ENCODE data around the gene CYP4V2.

The CYP4V2 gene

GRCh38 chr4:186205156-186205555, 13.8 kb downstream of the CYP4V2 start:
- H3K9me3 ChIP-seq (ENCODE audit: control insufficient read depth, low read depth, low read length), result no peaks in the 10 kb centered on the region
- H3K27ac ChIP-seq (ENCODE audit: low read length), result no peak overlapping the region
- H3K4me1 ChIP-seq (ENCODE audit: control insufficient read depth, low read depth, low read length), result no peaks in the 10 kb centered on the region
- H3K27me3 ChIP-seq (ENCODE audit: control insufficient read depth, insufficient read depth, low read length), result no peaks in the 10 kb centered on the region
- no peaks in the 10 kb centered on the region for H3K36me3 ChIP-seq (ENCODE audit: control insufficient read depth, low read depth, low read length)
- no peak overlapping the region for H3K4me3 ChIP-seq (ENCODE audit: low read length)
- no peak overlapping the region for H3K9ac ChIP-seq (ENCODE audit: low read length)

- H3K9ac ChIP-seq (ENCODE audit: low read length), result no peak overlapping the region
- no peaks in the 10 kb centered on the region for H3K9me3 ChIP-seq (ENCODE audit: control insufficient read depth, low read depth, low read length)
- no peaks in the 10 kb centered on the region for H3K27me3 ChIP-seq (ENCODE audit: control insufficient read depth, insufficient read depth, low read length)
- H3K4me3 ChIP-seq (ENCODE audit: low read length), result no peak overlapping the region
- no peak overlapping the region for H3K27ac ChIP-seq (ENCODE audit: low read length)
- H3K4me1 ChIP-seq (ENCODE audit: control insufficient read depth, low read depth, low read length), result no peaks in the 10 kb centered on the region
- H3K36me3 ChIP-seq (ENCODE audit: control insufficient read depth, low read depth, low read length), result no peaks in the 10 kb centered on the region
Measured at GRCh38 chr4:186216465-186217024, 25.2 kb downstream of the CYP4V2 start.

GRCh38 chr4:186217733-186218293, 26.4 kb downstream of the CYP4V2 start:
- H3K9ac ChIP-seq (ENCODE audit: low read length), result no peak overlapping the region

GRCh38 chr4:186221624-186222023, 30.3 kb downstream of the CYP4V2 start:
- Histone ChIP-seq H3K27ac (ENCODE audit: low read length) (no peak overlapping the region), H3K4me1 (ENCODE audit: control insufficient read depth, low read depth, low read length) (peaks cover 8% of the 10 kb centered on the region), H3K9me3 (ENCODE audit: control insufficient read depth, low read depth, low read length) (peaks cover 14% of the 10 kb centered on the region), H3K27me3 (ENCODE audit: control insufficient read depth, insufficient read depth, low read length) (no peaks in the 10 kb centered on the region), H3K9ac (ENCODE audit: low read length) (no peak overlapping the region), H3K36me3 (ENCODE audit: control insufficient read depth, low read depth, low read length) (no peaks in the 10 kb centered on the region), H3K4me3 (ENCODE audit: low read length) (no peak overlapping the region)

More at GRCh38 chr4:186217733-186218293, 26.4 kb downstream of the CYP4V2 start:
- Histone ChIP-seq H3K4me1 (ENCODE audit: control insufficient read depth, low read depth, low read length) (no peaks in the 10 kb centered on the region), H3K9me3 (ENCODE audit: control insufficient read depth, low read depth, low read length) (no peaks in the 10 kb centered on the region), H3K4me3 (ENCODE audit: low read length) (no peak overlapping the region), H3K36me3 (ENCODE audit: control insufficient read depth, low read depth, low read length) (no peaks in the 10 kb centered on the region), H3K27ac (ENCODE audit: low read length) (no peak overlapping the region), H3K27me3 (ENCODE audit: control insufficient read depth, insufficient read depth, low read length) (no peaks in the 10 kb centered on the region)

- Histone ChIP-seq H3K4me3 (ENCODE audit: low read length) (no peak overlapping the region), H3K9me3 (ENCODE audit: control insufficient read depth, low read depth, low read length) (peaks cover 14% of the 10 kb centered on the region), H3K36me3 (ENCODE audit: control insufficient read depth, low read depth, low read length) (no peaks in the 10 kb centered on the region), H3K27me3 (ENCODE audit: control insufficient read depth, insufficient read depth, low read length) (no peaks in the 10 kb centered on the region), H3K4me1 (ENCODE audit: control insufficient read depth, low read depth, low read length) (peaks cover 16% of the 10 kb centered on the region), H3K27ac (ENCODE audit: low read length) (no peak overlapping the region), H3K9ac (ENCODE audit: low read length) (no peak overlapping the region)
Measured at GRCh38 chr4:186225848-186226247, 34.5 kb downstream of the CYP4V2 start.

- Histone ChIP-seq H3K9ac (ENCODE audit: low read length) (no peak overlapping the region), H3K36me3 (ENCODE audit: control insufficient read depth, low read depth, low read length) (no peaks in the 10 kb centered on the region), H3K27ac (ENCODE audit: low read length) (no peak overlapping the region), H3K4me1 (ENCODE audit: control insufficient read depth, low read depth, low read length) (peaks cover 16% of the 10 kb centered on the region), H3K9me3 (ENCODE audit: control insufficient read depth, low read depth, low read length) (peaks cover 14% of the 10 kb centered on the region), H3K27me3 (ENCODE audit: control insufficient read depth, insufficient read depth, low read length) (no peaks in the 10 kb centered on the region), H3K4me3 (ENCODE audit: low read length) (no peak overlapping the region)
Measured at GRCh38 chr4:186226521-186227189, 35.3 kb downstream of the CYP4V2 start.

GRCh38 chr4:186227221-186227620, 35.9 kb downstream of the CYP4V2 start, which contains the start of gene KLKB1:
TSS of gene KLKB1 (plus strand) at chr4:186227507. CDS start at chr4:186228196, 689 bp downstream.
- H3K36me3 ChIP-seq (ENCODE audit: control insufficient read depth, low read depth, low read length), result no peaks in the 10 kb centered on the region
- H3K27ac ChIP-seq (ENCODE audit: low read length), result no peak within 1 kb of the TSS
- peaks cover 16% of the 10 kb centered on the region for H3K4me1 ChIP-seq (ENCODE audit: control insufficient read depth, low read depth, low read length)
- no peak within 1 kb of the TSS for H3K4me3 ChIP-seq (ENCODE audit: low read length)
- H3K9me3 ChIP-seq (ENCODE audit: control insufficient read depth, low read depth, low read length), result peaks cover 14% of the 10 kb centered on the region
- no peaks in the 10 kb centered on the region for H3K27me3 ChIP-seq (ENCODE audit: control insufficient read depth, insufficient read depth, low read length)
- H3K9ac ChIP-seq (ENCODE audit: low read length), result no peak within 1 kb of the TSS

- no peaks in the 10 kb centered on the region for H3K27me3 ChIP-seq (ENCODE audit: control insufficient read depth, insufficient read depth, low read length)
- no peaks in the 10 kb centered on the region for H3K36me3 ChIP-seq (ENCODE audit: control insufficient read depth, low read depth, low read length)
- no peak overlapping the region for H3K27ac ChIP-seq (ENCODE audit: low read length)
- H3K4me3 ChIP-seq (ENCODE audit: low read length), result no peak overlapping the region
- peaks cover 16% of the 10 kb centered on the region for H3K4me1 ChIP-seq (ENCODE audit: control insufficient read depth, low read depth, low read length)
- H3K9me3 ChIP-seq (ENCODE audit: control insufficient read depth, low read depth, low read length), result peaks cover 14% of the 10 kb centered on the region
- no peak overlapping the region for H3K9ac ChIP-seq (ENCODE audit: low read length)
Measured at GRCh38 chr4:186227744-186228513, 36.6 kb downstream of the CYP4V2 start.

GRCh38 chr4:186228514-186228894, 37.1 kb downstream of the CYP4V2 start:
- H3K9ac ChIP-seq (ENCODE audit: low read length), result no peak overlapping the region
- H3K4me3 ChIP-seq (ENCODE audit: low read length), result no peak overlapping the region
- no peaks in the 10 kb centered on the region for H3K36me3 ChIP-seq (ENCODE audit: control insufficient read depth, low read depth, low read length)
- no peak overlapping the region for H3K27ac ChIP-seq (ENCODE audit: low read length)
- H3K4me1 ChIP-seq (ENCODE audit: control insufficient read depth, low read depth, low read length), result peaks cover 16% of the 10 kb centered on the region
- H3K9me3 ChIP-seq (ENCODE audit: control insufficient read depth, low read depth, low read length), result peaks cover 14% of the 10 kb centered on the region
- H3K27me3 ChIP-seq (ENCODE audit: control insufficient read depth, insufficient read depth, low read length), result no peaks in the 10 kb centered on the region

GRCh38 chr4:186234367-186234766, 43.0 kb downstream of the CYP4V2 start:
- H3K27ac ChIP-seq (ENCODE audit: low read length), result no peak overlapping the region
- no peaks in the 10 kb centered on the region for H3K9me3 ChIP-seq (ENCODE audit: control insufficient read depth, low read depth, low read length)
- no peaks in the 10 kb centered on the region for H3K36me3 ChIP-seq (ENCODE audit: control insufficient read depth, low read depth, low read length)
- no peaks in the 10 kb centered on the region for H3K27me3 ChIP-seq (ENCODE audit: control insufficient read depth, insufficient read depth, low read length)
- H3K9ac ChIP-seq (ENCODE audit: low read length), result no peak overlapping the region
- no peaks in the 10 kb centered on the region for H3K4me1 ChIP-seq (ENCODE audit: control insufficient read depth, low read depth, low read length)
- no peak overlapping the region for H3K4me3 ChIP-seq (ENCODE audit: low read length)

GRCh38 chr4:186236126-186236525, 44.8 kb downstream of the CYP4V2 start:
- H3K27me3 ChIP-seq (ENCODE audit: control insufficient read depth, insufficient read depth, low read length), result no peaks in the 10 kb centered on the region
- no peak overlapping the region for H3K27ac ChIP-seq (ENCODE audit: low read length)
- H3K4me1 ChIP-seq (ENCODE audit: control insufficient read depth, low read depth, low read length), result peaks cover 7% of the 10 kb centered on the region
- H3K36me3 ChIP-seq (ENCODE audit: control insufficient read depth, low read depth, low read length), result no peaks in the 10 kb centered on the region
- H3K9ac ChIP-seq (ENCODE audit: low read length), result no peak overlapping the region
- no peaks in the 10 kb centered on the region for H3K9me3 ChIP-seq (ENCODE audit: control insufficient read depth, low read depth, low read length)
- H3K4me3 ChIP-seq (ENCODE audit: low read length), result no peak overlapping the region

Measured in iPS-18a (cell line).